ENCODE results near the gene CMSS1. TPM values are rescaled to one million over a fixed set of nuclear protein-coding genes. Genes with fewer than 3 reads are reported as not detected.

CMSS1 gene
- total and polyA plus RNA-seq, 5 donors from 2014 or later = 20.5 to 34.0 (median 22.0) TPM

DNA sequence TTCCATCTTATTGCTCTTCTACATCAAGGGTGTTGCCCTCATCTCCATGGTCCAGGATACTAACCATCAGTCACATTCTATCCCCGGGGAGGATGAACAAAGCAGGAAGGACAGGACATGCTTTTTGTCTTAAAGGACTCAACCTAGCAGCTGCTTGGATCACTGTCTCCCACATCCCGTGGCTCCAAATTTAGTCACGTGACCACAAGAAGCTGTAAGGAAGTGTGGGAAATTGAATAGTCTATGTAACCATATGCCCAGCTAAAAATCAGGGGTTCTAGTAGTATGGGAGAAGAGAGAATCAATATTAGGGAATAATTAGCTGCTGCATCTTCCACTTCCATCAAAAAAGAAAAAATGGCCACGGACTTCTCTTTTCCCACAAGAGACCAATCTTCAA is 18.2 kb upstream of the CMSS1 start:
- Mint-ChIP-seq H3K36me3 (no peaks in the 10 kb centered on the region), H3K27ac (no peak overlapping the region), H3K4me3 (no peak overlapping the region), H3K27me3 (peaks cover 8% of the 10 kb centered on the region), H3K4me1 (no peaks in the 10 kb centered on the region), H3K9me3 (peaks cover 0 to 4% (median 2%) of the 10 kb centered on the region in 7 donors)
- H3K4me3 ChIP-seq (ENCODE audit: low read depth, low read length) = no peak overlapping the region
- DNase-seq (no peak), ATAC-seq (ENCODE audit: low read depth in 2 of 2) (no peak)
- H3K27me3 ChIP-seq (ENCODE audit: control insufficient read depth, insufficient read depth, low read length) = no peaks in the 10 kb centered on the region
- no peaks in the 10 kb centered on the region for H3K36me3 ChIP-seq (ENCODE audit: control insufficient read depth, insufficient read depth, low read length)
- H3K9me3 ChIP-seq (ENCODE audit: control insufficient read depth in 2 of 2, low read length in 2 of 2) = no peaks in the 10 kb centered on the region
- no peak overlapping the region for H3K27ac ChIP-seq (ENCODE audit: insufficient read depth, low read length, poor library complexity, severe bottlenecking)
- no peaks in the 10 kb centered on the region for H3K4me1 ChIP-seq (ENCODE audit: control insufficient read depth, insufficient read depth, low read length, poor library complexity, severe bottlenecking)

DNA sequence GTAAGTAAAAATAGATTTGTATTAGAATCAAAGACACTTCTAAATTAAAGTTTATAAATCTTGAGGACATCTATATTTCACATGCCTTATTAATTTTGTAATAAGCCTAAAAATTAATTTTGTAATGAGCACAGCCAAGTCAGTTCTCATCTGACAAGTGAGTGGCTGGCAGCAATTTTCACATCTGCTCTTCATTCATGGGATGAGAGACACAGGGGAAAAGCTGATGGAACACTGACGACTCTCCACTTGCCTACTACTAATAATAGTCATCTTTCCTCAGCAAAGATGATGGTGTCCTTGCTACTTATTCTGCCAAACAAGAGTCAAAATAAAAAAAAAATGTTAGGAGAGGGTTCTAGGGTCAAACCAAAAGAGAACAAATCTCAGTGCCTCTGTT is 14.4 kb upstream of the CMSS1 start:
- no peak overlapping the region for H3K4me3 Mint-ChIP-seq

DNA sequence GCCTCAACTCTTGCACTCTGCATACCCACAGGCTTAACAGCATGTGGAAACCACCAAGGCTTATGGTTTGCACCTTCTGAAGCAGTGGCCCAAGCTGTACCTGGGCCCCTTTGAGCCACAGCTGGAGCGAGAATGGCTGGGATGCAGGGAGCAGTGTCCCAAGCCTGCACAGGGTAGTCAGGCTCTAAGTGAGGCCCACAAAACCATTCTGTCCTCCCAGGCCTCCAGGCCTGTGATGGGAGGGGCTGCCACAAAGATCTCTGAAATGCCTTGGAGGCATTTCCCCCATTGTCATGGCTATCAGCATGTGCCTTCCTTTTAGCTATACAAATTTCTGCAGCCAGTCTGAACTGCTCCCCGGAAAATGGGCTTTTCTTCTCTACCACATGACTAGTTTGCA is 12.5 kb upstream of the CMSS1 start:
- no peak overlapping the region for H3K4me3 Mint-ChIP-seq
- Histone ChIP-seq H3K36me3 (ENCODE audit: control insufficient read depth, insufficient read depth, low read length) (no peaks in the 10 kb centered on the region), H3K4me1 (ENCODE audit: control insufficient read depth, insufficient read depth, low read length, poor library complexity, severe bottlenecking) (no peaks in the 10 kb centered on the region), H3K9me3 (ENCODE audit: control insufficient read depth in 2 of 2, low read length in 2 of 2) (peaks cover 0 to 17% of the 10 kb centered on the region in 2 experiments), H3K27me3 (ENCODE audit: control insufficient read depth, insufficient read depth, low read length) (no peaks in the 10 kb centered on the region), H3K27ac (ENCODE audit: insufficient read depth, low read length, poor library complexity, severe bottlenecking) (no peak overlapping the region), H3K4me3 (ENCODE audit: low read depth, low read length) (no peak overlapping the region)
- H3K27ac Mint-ChIP-seq = peak overlapping the region in 1 of 3 donors; percentile 44
- DNase-seq (no peak), ATAC-seq (ENCODE audit: low read depth in 2 of 2) (no peak)
- peaks cover 0 to 11% (median 5%) of the 10 kb centered on the region in 7 donors for H3K9me3 Mint-ChIP-seq
- H3K4me1 Mint-ChIP-seq = peaks cover 0 to 3% (median 0%) of the 10 kb centered on the region in 4 donors
- peaks cover 5% of the 10 kb centered on the region for H3K36me3 Mint-ChIP-seq
- H3K27me3 Mint-ChIP-seq = peaks cover 8% of the 10 kb centered on the region

More for the DNA sequence above, 14.4 kb upstream of the CMSS1 start:
- Histone ChIP-seq H3K4me1 (ENCODE audit: control insufficient read depth, insufficient read depth, low read length, poor library complexity, severe bottlenecking) (no peaks in the 10 kb centered on the region), H3K27me3 (ENCODE audit: control insufficient read depth, insufficient read depth, low read length) (no peaks in the 10 kb centered on the region), H3K27ac (ENCODE audit: insufficient read depth, low read length, poor library complexity, severe bottlenecking) (no peak overlapping the region), H3K4me3 (ENCODE audit: low read depth, low read length) (no peak overlapping the region), H3K36me3 (ENCODE audit: control insufficient read depth, insufficient read depth, low read length) (no peaks in the 10 kb centered on the region), H3K9me3 (ENCODE audit: control insufficient read depth in 2 of 2, low read length in 2 of 2) (peaks cover 0 to 17% of the 10 kb centered on the region in 2 experiments)
- DNase-seq (no peak), ATAC-seq (ENCODE audit: low read depth in 2 of 2) (no peak)
- peaks cover 0 to 3% (median 0%) of the 10 kb centered on the region in 4 donors for H3K4me1 Mint-ChIP-seq
- H3K27me3 Mint-ChIP-seq = peaks cover 8% of the 10 kb centered on the region
- no peak overlapping the region for H3K27ac Mint-ChIP-seq
- peaks cover 0 to 11% (median 5%) of the 10 kb centered on the region in 7 donors for H3K9me3 Mint-ChIP-seq
- peaks cover 5% of the 10 kb centered on the region for H3K36me3 Mint-ChIP-seq

DNA sequence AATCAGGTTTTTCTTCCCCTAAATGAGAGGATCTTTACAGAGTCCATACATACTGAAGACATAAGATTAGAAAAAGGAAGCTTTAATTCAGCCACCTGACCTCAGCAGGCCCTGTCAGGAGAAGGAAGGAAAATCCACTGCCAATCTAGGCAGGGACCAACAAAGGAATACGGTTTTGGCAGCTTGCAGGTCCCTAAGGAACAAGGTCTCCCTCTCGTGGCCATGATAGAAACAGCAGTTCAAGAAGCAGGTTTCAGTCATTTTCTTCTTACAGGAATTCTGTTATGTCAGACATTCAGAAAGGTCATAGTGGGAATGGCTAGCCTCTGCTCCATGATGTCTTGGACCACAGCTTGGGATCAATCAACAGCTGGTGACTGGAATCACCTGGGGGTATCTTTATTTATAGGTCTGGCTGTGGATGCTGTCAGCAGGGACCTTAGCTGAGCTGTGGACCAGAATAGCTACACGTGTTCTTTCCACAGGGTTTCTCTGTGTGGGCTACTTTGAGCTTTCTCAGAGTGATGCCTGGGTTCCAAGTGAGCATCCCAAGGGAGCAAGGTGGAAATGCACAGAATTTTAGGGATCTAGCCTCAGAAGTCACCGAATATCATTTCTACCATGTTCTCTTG is 9.4 kb upstream of the CMSS1 start:
- Mint-ChIP-seq H3K9me3 (peaks cover 0 to 11% (median 4%) of the 10 kb centered on the region in 7 donors), H3K36me3 (peaks cover 5% of the 10 kb centered on the region), H3K4me1 (peaks cover 0 to 3% (median 0%) of the 10 kb centered on the region in 4 donors), H3K27ac (no peak overlapping the region), H3K4me3 (no peak overlapping the region), H3K27me3 (no peaks in the 10 kb centered on the region)
- H3K27me3 ChIP-seq (ENCODE audit: control insufficient read depth, insufficient read depth, low read length) = no peaks in the 10 kb centered on the region
- H3K9me3 ChIP-seq (ENCODE audit: control insufficient read depth in 2 of 2, low read length in 2 of 2) = peaks cover 0 to 17% of the 10 kb centered on the region in 2 experiments
- no peak overlapping the region for H3K4me3 ChIP-seq (ENCODE audit: low read depth, low read length)
- H3K4me1 ChIP-seq (ENCODE audit: control insufficient read depth, insufficient read depth, low read length, poor library complexity, severe bottlenecking) = no peaks in the 10 kb centered on the region
- DNase-seq = peak; percentile 33 to 59 (median 46)
- no peak overlapping the region for H3K27ac ChIP-seq (ENCODE audit: insufficient read depth, low read length, poor library complexity, severe bottlenecking)
- H3K36me3 ChIP-seq (ENCODE audit: control insufficient read depth, insufficient read depth, low read length) = no peaks in the 10 kb centered on the region
- ATAC-seq (ENCODE audit: low read depth in 2 of 2) = no peak

DNA sequence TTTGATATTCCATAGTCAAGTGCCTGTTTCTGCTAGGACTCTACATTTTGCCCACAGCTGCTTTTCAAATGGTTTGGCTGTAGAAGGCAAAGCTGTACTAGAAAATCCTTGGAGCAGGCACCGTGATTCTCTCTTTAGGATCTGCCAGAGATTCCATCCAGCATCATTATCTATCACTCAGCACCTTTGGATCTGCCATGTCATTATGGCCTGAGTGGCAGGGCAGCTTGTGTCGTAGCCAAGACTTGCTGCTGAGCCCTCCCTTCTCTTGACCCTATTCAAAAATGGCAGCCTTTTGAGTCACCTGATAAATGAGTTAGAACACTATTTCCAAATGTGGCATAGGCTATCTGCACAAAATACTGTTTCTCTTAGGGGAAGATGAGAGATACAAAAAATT is 8.1 kb upstream of the CMSS1 start:
- Histone ChIP-seq H3K4me1 (ENCODE audit: control insufficient read depth, insufficient read depth, low read length, poor library complexity, severe bottlenecking) (no peaks in the 10 kb centered on the region), H3K27me3 (ENCODE audit: control insufficient read depth, insufficient read depth, low read length) (no peaks in the 10 kb centered on the region), H3K36me3 (ENCODE audit: control insufficient read depth, insufficient read depth, low read length) (no peaks in the 10 kb centered on the region), H3K9me3 (ENCODE audit: control insufficient read depth in 2 of 2, low read length in 2 of 2) (peaks cover 0 to 15% of the 10 kb centered on the region in 2 experiments), H3K4me3 (ENCODE audit: low read depth, low read length) (no peak overlapping the region), H3K27ac (ENCODE audit: insufficient read depth, low read length, poor library complexity, severe bottlenecking) (no peak overlapping the region)
- no peak for DNase-seq
- H3K4me3 Mint-ChIP-seq = no peak overlapping the region
- H3K27me3 Mint-ChIP-seq = no peaks in the 10 kb centered on the region
- peak overlapping the region in 1 of 3 donors; percentile 20 for H3K27ac Mint-ChIP-seq
- H3K4me1 Mint-ChIP-seq = peaks cover 0 to 3% (median 0%) of the 10 kb centered on the region in 4 donors
- no peak for ATAC-seq (ENCODE audit: low read depth in 2 of 2)
- H3K9me3 Mint-ChIP-seq = peaks cover 0 to 7% (median 4%) of the 10 kb centered on the region in 7 donors
- H3K36me3 Mint-ChIP-seq = peaks cover 5% of the 10 kb centered on the region

DNA sequence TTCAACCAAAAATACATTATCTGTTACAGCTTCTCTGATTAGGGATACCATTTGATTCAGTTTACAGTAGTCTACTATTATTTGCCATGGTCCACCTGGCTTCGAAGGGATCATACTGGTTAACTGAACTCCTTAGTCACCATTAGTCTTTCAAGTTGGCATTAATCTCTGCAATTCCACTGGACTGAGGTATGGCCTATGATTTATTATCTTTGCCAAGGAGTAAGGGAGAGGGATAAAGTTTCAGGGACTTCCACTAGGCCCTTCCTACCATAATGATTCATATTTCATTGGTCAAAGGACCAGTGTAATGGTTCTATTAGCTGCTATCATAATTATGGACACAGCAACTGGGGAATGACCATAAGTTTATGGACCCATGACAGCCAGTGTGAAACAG is 7.3 kb upstream of the CMSS1 start:
- H3K27ac ChIP-seq (ENCODE audit: insufficient read depth, low read length, poor library complexity, severe bottlenecking) = no peak overlapping the region
- Mint-ChIP-seq H3K4me3 (no peak overlapping the region), H3K36me3 (peaks cover 5% of the 10 kb centered on the region), H3K9me3 (peaks cover 0 to 6% (median 3%) of the 10 kb centered on the region in 7 donors), H3K27ac (no peak overlapping the region), H3K4me1 (peaks cover 0 to 4% (median 2%) of the 10 kb centered on the region in 4 donors), H3K27me3 (no peaks in the 10 kb centered on the region)
- no peak overlapping the region for H3K4me3 ChIP-seq (ENCODE audit: low read depth, low read length)
- H3K36me3 ChIP-seq (ENCODE audit: control insufficient read depth, insufficient read depth, low read length) = no peaks in the 10 kb centered on the region
- H3K4me1 ChIP-seq (ENCODE audit: control insufficient read depth, insufficient read depth, low read length, poor library complexity, severe bottlenecking) = no peaks in the 10 kb centered on the region
- ATAC-seq (ENCODE audit: low read depth in 2 of 2) (no peak), DNase-seq (no peak)
- H3K27me3 ChIP-seq (ENCODE audit: control insufficient read depth, insufficient read depth, low read length) = no peaks in the 10 kb centered on the region
- H3K9me3 ChIP-seq (ENCODE audit: control insufficient read depth in 2 of 2, low read length in 2 of 2) = peaks cover 0 to 7% of the 10 kb centered on the region in 2 experiments

DNA sequence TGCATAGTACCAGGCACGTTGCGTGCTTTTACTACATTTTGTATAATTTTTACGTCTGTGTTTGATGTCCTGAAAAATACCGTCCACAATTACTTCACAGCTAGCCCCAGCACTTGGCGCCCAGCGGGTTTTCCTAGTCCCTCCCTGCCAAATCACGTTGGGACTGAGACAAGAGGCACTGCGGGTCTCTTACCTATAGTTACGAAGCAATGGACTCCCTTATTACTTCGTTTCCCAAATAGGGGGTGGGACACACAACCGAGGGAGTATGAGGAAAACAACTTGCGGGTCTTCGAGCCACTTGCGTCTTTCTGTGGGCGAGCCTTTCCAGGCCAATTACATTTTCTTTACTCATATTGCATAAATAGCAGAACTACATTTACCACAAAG is 620 bp upstream of the CMSS1 start:
- no peaks in the 10 kb centered on the region for H3K36me3 ChIP-seq (ENCODE audit: control insufficient read depth, insufficient read depth, low read length)
- H3K9me3 Mint-ChIP-seq = no peaks in the 10 kb centered on the region
- peak overlapping the region; percentile 98 for H3K4me3 ChIP-seq (ENCODE audit: low read depth, low read length)
- peak overlapping the region; percentile 99 to 100 (median 100) for H3K27ac Mint-ChIP-seq
- H3K4me3 Mint-ChIP-seq = peak overlapping the region; percentile 94 to 98 (median 96)
- peaks cover 9% of the 10 kb centered on the region for H3K27me3 Mint-ChIP-seq
- no peaks in the 10 kb centered on the region for H3K36me3 Mint-ChIP-seq
- DNase-seq (peak in 1 of 3 donors; percentile 13), ATAC-seq (ENCODE audit: low read depth in 2 of 2) (no peak)
- H3K27ac ChIP-seq (ENCODE audit: insufficient read depth, low read length, poor library complexity, severe bottlenecking) = peak overlapping the region; percentile 91
- H3K9me3 ChIP-seq (ENCODE audit: control insufficient read depth in 2 of 2, low read length in 2 of 2) = no peaks in the 10 kb centered on the region
- peaks cover 18 to 54% (median 43%) of the 10 kb centered on the region in 4 donors for H3K4me1 Mint-ChIP-seq
- H3K4me1 ChIP-seq (ENCODE audit: control insufficient read depth, insufficient read depth, low read length, poor library complexity, severe bottlenecking) = peaks cover 22% of the 10 kb centered on the region
- no peaks in the 10 kb centered on the region for H3K27me3 ChIP-seq (ENCODE audit: control insufficient read depth, insufficient read depth, low read length)

DNA sequence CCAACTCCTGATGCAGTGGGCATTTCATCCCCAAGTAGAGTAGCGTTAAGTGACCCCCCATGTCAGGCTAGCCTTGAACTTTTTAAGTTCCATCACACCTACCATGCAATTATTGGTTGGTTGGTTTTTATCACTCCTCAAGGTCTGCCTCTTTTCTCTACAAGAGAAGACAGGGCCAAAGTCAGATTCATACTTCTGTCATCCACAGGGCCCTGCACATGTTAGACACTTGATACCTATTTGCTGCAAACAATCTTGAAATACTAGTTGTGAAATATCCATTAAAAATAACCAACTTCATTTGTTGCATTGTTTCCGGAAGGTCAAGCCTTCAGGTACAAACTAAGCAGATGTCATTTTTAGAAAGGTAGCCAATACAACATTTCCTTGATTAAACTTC is 1.2 kb downstream of the CMSS1 start:
- no peaks in the 10 kb centered on the region for H3K27me3 ChIP-seq (ENCODE audit: control insufficient read depth, insufficient read depth, low read length)
- Mint-ChIP-seq H3K9me3 (no peaks in the 10 kb centered on the region), H3K36me3 (no peaks in the 10 kb centered on the region), H3K27ac (peak overlapping the region in 2 of 3 donors; percentile 99 to 100), H3K4me3 (peak overlapping the region; percentile 94 to 98 (median 96)), H3K4me1 (peaks cover 25 to 60% (median 48%) of the 10 kb centered on the region in 4 donors), H3K27me3 (peaks cover 9% of the 10 kb centered on the region)
- DNase-seq (no peak), ATAC-seq (ENCODE audit: low read depth in 2 of 2) (no peak)
- H3K36me3 ChIP-seq (ENCODE audit: control insufficient read depth, insufficient read depth, low read length) = no peaks in the 10 kb centered on the region
- H3K4me3 ChIP-seq (ENCODE audit: low read depth, low read length) = peak overlapping the region; percentile 98
- H3K4me1 ChIP-seq (ENCODE audit: control insufficient read depth, insufficient read depth, low read length, poor library complexity, severe bottlenecking) = peaks cover 22% of the 10 kb centered on the region
- H3K27ac ChIP-seq (ENCODE audit: insufficient read depth, low read length, poor library complexity, severe bottlenecking) = no peak overlapping the region
- H3K9me3 ChIP-seq (ENCODE audit: control insufficient read depth in 2 of 2, low read length in 2 of 2) = no peaks in the 10 kb centered on the region

Data from CD4-positive, CD25-positive, alpha-beta regulatory T cell (primary cell).